Measurements from ENCODE around the gene SNRNP25. TPM values are rescaled to one million over a fixed set of nuclear protein-coding genes. Genes with fewer than 3 reads are reported as not detected.

The SNRNP25 gene
- total RNA-seq = 16.4 and 20.7 TPM in 2 replicates

GRCh38 chr16:53346-54236 is at the start of gene SNRNP25, which contains the start of gene POLR3K:
Gene SNRNP25, plus strand, starts transcription at chr16:53828. Its CDS starts 189 bp downstream, at chr16:54017.
Gene POLR3K, minus strand, starts transcription at chr16:53608. Its CDS starts 22 bp downstream, at chr16:53586.

GRCh38 chr16:72561-73548 is 19.2 kb downstream of the SNRNP25 start, which contains the start of gene RHBDF1:
Gene RHBDF1, minus strand, starts transcription at chr16:72631. Its CDS starts 7,616 bp downstream, at chr16:65015.

DNA sequence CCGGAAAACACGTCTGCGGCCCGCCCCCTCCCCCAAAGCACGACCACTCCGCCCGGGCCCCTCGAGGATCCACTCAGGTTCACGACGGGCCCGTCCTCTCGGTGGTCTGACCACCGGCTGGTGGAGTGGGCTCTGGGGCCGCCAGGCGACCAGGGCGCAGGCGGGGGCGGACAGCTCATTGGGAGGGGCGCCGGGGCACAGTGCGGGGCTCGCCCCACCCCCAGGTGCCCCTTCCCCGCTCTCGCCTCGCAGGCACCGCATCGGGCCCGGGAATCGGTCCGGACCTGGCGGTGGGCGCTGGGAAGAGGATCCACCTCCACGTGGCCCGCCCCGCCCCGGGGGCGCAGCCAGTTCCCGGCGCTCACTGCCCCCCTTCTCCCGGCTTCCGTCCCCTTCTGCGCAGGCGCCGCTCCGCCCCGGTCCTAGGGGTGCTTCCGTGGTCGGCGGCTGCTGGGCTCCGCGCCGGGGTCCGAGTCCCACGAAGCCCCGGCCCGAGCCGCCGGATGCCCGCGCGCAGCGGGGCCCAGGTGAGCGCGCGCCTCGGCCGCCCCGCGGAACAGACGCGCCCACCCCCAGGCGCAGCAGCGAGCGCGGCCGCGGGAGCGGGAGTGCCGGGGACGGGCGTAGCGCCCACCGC is 24.3 kb downstream of the SNRNP25 start, which contains the start of gene MPG:
Gene MPG, plus strand, starts transcription at position 419 of the 637 bp plus-strand sequence. Its CDS starts 85 bp downstream, at position 504.

Other genes with a start within 250 kb of the SNRNP25 start
- gene POLR3K, start 220 bp upstream of the SNRNP25 start, total RNA-seq = 2.5 and 2.7 TPM in 2 replicates
- gene RHBDF1, start 18.8 kb downstream of the SNRNP25 start, total RNA-seq = 37.0 and 38.4 TPM in 2 replicates
- gene MPG, start 24.4 kb downstream of the SNRNP25 start, total RNA-seq = 126 and 134 TPM in 2 replicates
- gene NPRL3, start 84.8 kb downstream of the SNRNP25 start, total RNA-seq = 22.5 and 29.2 TPM in 2 replicates
- gene HBZ, start 98.8 kb downstream of the SNRNP25 start, total RNA-seq = not detected in 2 replicates
- not detected in 2 replicates for gene HBM, start 112.2 kb downstream of the SNRNP25 start, total RNA-seq
- gene HBA2, start 119.0 kb downstream of the SNRNP25 start, total RNA-seq = 4.3 TPM in 1 of 2 replicates, not detected in the other
- gene HBA1, start 122.9 kb downstream of the SNRNP25 start, total RNA-seq = 11.8 TPM in 1 of 2 replicates, not detected in the other
- gene HBQ1, start 126.6 kb downstream of the SNRNP25 start, total RNA-seq = 4.1 TPM in 1 of 2 replicates, not detected in the other
- gene LUC7L, start 175.6 kb downstream of the SNRNP25 start, total RNA-seq = 22.5 and 26.6 TPM in 2 replicates
- gene FAM234A, start 181.0 kb downstream of the SNRNP25 start, total RNA-seq = 87.7 and 105 TPM in 2 replicates
- 1.7 and 2.9 TPM in 2 replicates for gene RGS11, start 222.1 kb downstream of the SNRNP25 start, total RNA-seq
- 0.78 TPM in 1 of 2 replicates, not detected in the other for gene ARHGDIG, start 226.8 kb downstream of the SNRNP25 start, total RNA-seq
- 0.94 TPM in 1 of 2 replicates, not detected in the other for gene PDIA2, start 229.3 kb downstream of the SNRNP25 start, total RNA-seq

Measured in cardiac ventricle fibroblast (primary cell).